ENCODE data around the gene ASNS.

GRCh38 chr7:97859606-97860204, 12.5 kb downstream of the ASNS start:
- TF ChIP-seq REST (IDR thresholded peaks at IDR 0.05; ENCODE audit: low read depth, low read length) (no peak), POLR2AphosphoS5 (IDR thresholded peaks at IDR 0.05; ENCODE audit: low read depth, low read length) (no peak), CTCF (IDR thresholded peaks at IDR 0.05) (no peak), RXRA (IDR thresholded peaks at IDR 0.05; ENCODE audit: borderline replicate concordance, low read depth) (no peak), TCF12 (IDR thresholded peaks at IDR 0.05) (no peak), FOXM1 (IDR thresholded peaks at IDR 0.05; ENCODE audit: low read depth) (no peak), EP300 (IDR thresholded peaks at IDR 0.05; ENCODE audit: borderline replicate concordance in 1 of 2, low read depth in 1 of 2, low read length in 1 of 2) (no peak), JUND (IDR thresholded peaks at IDR 0.05) (no peak), TAF1 (IDR thresholded peaks at IDR 0.05; ENCODE audit: borderline replicate concordance, low read depth, low read length) (no peak), RCOR1 (IDR thresholded peaks at IDR 0.05; ENCODE audit: low read length) (no peak), RFX5 (IDR thresholded peaks at IDR 0.05; ENCODE audit: low read length) (no peak), USF2 (IDR thresholded peaks at IDR 0.05; ENCODE audit: borderline replicate concordance, low read depth, low read length) (no peak), RAD21 (IDR thresholded peaks at IDR 0.05; ENCODE audit: low read length) (no peak), YY1 (IDR thresholded peaks at IDR 0.05; ENCODE audit: low read depth) (no peak)

Data from SK-N-SH (cell line).